GM19193 (cell line): Measurements from ENCODE around the gene SNX11.

Experiments
- POLR2A ChIP-seq: IDR thresholded peaks from 4 replicates; pipeline ENCODE4 v1.6.1; 2011; ENCODE audit not compliant: insufficient read depth, insufficient read length; ENCODE audit errors: extremely low read depth

SNX11 gene

DNA sequence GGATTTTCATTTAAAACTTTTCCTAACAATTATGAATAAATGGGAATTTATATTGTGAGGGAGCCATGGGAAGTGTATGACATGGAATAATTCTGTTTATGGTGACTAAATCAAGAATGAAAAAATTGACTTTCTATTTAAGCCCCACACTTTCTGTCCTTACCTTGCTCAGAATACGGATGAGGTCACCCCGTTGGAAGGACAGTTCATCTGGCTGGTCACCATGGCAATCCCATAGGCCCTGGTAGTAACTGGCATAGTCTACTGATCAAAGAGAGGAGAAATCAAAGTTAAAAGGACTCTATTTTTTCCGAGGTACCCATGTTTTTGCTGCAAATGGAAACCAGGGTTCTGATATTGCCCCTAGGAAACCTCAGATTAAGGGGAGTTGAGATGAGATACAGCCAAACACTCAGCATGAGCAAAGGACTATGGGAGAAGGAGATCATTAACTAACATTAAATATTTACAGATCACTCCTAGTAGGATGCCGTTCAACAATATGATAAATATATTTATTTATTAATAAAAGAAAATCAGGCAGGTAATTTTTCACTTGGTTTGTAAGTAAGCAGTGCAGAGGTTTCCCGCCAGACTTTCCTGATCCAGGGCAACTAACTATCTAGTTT, 54.9 kb downstream of the SNX11 start:
- no peak for TF ChIP-seq POLR2A

DNA sequence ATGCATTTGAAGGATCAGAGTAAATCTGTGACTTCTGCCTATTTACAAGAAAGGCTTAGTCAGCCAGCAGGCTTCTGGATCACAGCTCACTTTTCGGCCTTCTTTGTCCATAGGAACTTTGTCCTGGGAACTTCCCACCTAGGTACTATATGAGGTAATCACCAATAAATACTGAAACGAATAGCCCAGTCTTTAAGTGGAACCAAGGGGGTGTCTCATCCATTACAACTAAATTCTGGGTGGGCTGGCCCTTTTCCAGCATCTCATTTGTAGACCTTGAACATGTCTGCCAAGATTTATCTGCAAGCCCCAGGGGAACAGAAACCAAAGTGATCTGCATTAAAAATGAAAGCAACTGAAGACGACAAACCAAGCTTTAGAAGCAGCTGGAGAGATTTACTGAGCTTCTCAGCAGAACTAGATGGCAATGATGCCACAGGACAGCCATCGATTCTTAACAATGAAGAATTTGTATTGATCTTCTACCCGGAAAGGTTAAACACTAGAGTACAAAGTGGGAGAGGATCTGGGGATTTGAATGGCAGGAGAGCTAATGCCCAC, 55.5 kb downstream of the SNX11 start:
- TF ChIP-seq POLR2A: no peak

DNA sequence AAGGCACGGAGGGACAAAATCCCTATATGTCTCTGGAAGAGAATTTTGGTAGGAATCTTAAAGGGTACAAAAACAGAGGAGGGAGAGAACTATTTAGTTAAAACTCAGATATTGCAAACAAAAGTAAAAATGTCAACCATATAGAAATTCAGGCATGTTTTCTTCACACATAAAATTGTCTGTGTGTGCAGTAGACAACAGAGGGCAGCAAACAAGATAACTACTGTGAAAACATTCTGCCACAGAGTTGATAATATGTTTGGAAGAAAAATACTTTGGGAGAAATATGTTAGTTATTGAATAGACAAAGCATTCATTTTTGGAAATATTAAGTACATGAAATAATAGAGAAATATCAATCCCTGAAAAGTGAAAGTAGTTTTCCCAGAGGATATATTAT, 56.2 kb downstream of the SNX11 start:
- TF ChIP-seq POLR2A: no peak

DNA sequence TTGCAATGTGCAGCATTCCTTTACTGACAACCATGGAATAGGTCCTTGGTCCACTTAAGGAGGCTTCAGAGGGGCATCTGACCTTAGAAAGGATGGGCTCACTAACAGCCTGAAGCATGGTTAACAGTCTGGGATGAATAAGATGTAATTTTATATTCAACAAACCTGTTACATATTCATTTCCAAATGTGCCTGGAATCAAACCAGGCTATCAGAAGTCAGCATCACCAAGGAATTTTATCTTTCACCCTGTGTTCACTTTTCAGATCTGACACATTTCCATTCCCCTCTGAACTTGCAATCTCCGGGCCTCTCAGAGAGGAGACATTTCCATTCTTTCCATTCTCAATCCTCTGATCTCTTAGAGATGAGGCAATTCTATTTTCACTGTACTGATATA, 62.4 kb downstream of the SNX11 start:
- no peak for TF ChIP-seq POLR2A
